ENCODE data around the gene AFM. TPM values are rescaled to one million over a fixed set of nuclear protein-coding genes. Genes with fewer than 3 reads are reported as not detected.

AFM gene
- polyA plus RNA-seq, 2 of the 4 experiments (the other 2 are of a cell fraction), result not detected

DNA sequence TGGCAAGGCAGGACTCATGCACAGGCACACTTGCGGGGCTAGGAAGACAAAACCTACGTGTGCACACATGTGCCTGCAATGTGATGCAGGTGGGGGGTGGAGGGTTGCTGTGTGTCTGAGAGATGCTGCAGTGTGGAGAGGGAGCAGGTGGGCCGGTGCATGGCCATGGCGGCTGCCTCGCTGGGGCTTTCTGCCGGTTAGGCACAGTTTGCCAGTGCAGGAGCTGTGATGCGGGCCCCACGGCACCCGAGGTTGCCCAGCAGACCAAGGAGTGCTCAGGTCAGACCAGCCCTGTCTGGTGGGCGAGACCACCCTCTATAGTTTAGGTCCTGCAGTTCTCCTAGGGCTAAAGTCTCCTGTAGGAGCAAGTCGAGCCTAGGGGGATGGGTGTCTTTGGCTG, 4.4 kb upstream of the AFM start:
- no peak overlapping the region for H3K4me3 ChIP-seq
- no peak for ATAC-seq
- WGBS (ENCODE audit: missing lambda C conversion rate), result 31% methylated on average over 3 of the region's 11 CpGs
- H3K9me3 ChIP-seq, result peaks cover 16% of the 10 kb centered on the region; the same call in 2 of the 3 replicates
- no peak overlapping the region for H3K27ac ChIP-seq
- ChIA-PET POLR2A (no interaction called here), CTCF (no interaction called here)
- FAIRE-seq, result no peak
- TF ChIP-seq ZNF302 (CRISPR knock-in tag; IDR thresholded peaks at IDR 0.05) (no peak), TP53 (CRISPR knock-in tag; IDR thresholded peaks at IDR 0.05) (no peak), MAZ (IDR thresholded peaks at IDR 0.05; ENCODE audit: borderline replicate concordance, low read depth, low read length) (no peak), HOXB13 (CRISPR knock-in tag; IDR thresholded peaks at IDR 0.05; ENCODE audit: low read depth) (no peak), KDM5A (IDR thresholded peaks at IDR 0.05) (no peak), NR3C1 (IDR thresholded peaks at IDR 0.05) (no peak), JUN (IDR thresholded peaks at IDR 0.05) (no peak)
- TF ChIP-seq, protein P1, sequence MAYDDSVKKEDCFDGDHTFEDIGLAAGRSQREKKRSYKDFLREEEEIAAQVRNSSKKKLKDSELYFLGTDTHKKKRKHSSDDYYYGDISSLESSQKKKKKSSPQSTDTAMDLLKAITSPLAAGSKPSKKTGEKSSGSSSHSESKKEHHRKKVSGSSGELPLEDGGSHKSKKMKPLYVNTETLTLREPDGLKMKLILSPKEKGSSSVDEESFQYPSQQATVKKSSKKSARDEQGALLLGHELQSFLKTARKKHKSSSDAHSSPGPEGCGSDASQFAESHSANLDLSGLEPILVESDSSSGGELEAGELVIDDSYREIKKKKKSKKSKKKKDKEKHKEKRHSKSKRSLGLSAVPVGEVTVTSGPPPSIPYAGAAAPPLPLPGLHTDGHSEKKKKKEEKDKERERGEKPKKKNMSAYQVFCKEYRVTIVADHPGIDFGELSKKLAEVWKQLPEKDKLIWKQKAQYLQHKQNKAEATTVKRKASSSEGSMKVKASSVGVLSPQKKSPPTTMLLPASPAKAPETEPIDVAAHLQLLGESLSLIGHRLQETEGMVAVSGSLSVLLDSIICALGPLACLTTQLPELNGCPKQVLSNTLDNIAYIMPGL (CRISPR knock-in tag; IDR thresholded peaks at IDR 0.05; ENCODE audit: borderline replicate concordance), result no peak
- no peak overlapping the region for H3K4me2 ChIP-seq
- H3K4me1 ChIP-seq, result no peaks in the 10 kb centered on the region
- no peak for DNase-seq (ENCODE audit: low read depth in 1 of 2, low spot score in 1 of 2)

GRCh38 chr4:73479323-73479722, 2.2 kb upstream of the AFM start:
- 18% methylated on average over 1 of the region's 1 CpG for WGBS (ENCODE audit: missing lambda C conversion rate)
- FAIRE-seq, result no peak
- H3K9me3 ChIP-seq, result 0 out of 3 replicates have a peak, but pooled peaks cover 5% of the 10 kb centered on the region
- no peak overlapping the region for H3K4me2 ChIP-seq
- no peak overlapping the region for H3K27ac ChIP-seq
- no peak for ATAC-seq
- no peak overlapping the region for H3K4me3 ChIP-seq
- no peaks in the 10 kb centered on the region for H3K4me1 ChIP-seq
- no peak for DNase-seq (ENCODE audit: low read depth in 1 of 2, low spot score in 1 of 2)
- ChIA-PET POLR2A (no interaction called here), CTCF (no interaction called here)
- TF ChIP-seq RFX5 (IDR thresholded peaks at IDR 0.05), result no peak
- TF ChIP-seq ESRRA (IDR thresholded peaks at IDR 0.05; ENCODE audit: borderline replicate concordance, low read length), result no peak
- TF ChIP-seq CHD4 (IDR thresholded peaks at IDR 0.05; ENCODE audit: borderline replicate concordance), result no peak
- no peak for TF ChIP-seq NPAS2 (CRISPR knock-in tag; IDR thresholded peaks at IDR 0.05; ENCODE audit: borderline replicate concordance)
- TF ChIP-seq ZC3H11A (IDR thresholded peaks at IDR 0.05), result no peak
- TF ChIP-seq MYC (IDR thresholded peaks at IDR 0.05; ENCODE audit: borderline replicate concordance, low read length), result no peak
- TF ChIP-seq TFCP2L1 (CRISPR knock-in tag; IDR thresholded peaks at IDR 0.05), result no peak
- TF ChIP-seq HDAC2 (IDR thresholded peaks at IDR 0.05), result no peak
- TF ChIP-seq RCOR1 (IDR thresholded peaks at IDR 0.05; ENCODE audit: low read depth, low read length), result no peak
- no peak for TF ChIP-seq CBX2 (IDR thresholded peaks at IDR 0.05; ENCODE audit: borderline replicate concordance, low read depth)
- TF ChIP-seq FOSB (CRISPR knock-in tag; IDR thresholded peaks at IDR 0.05), result no peak
- no peak for TF ChIP-seq SREBF2 (IDR thresholded peaks at IDR 0.05)
- no peak for TF ChIP-seq JUNB (IDR thresholded peaks at IDR 0.05)
- TF ChIP-seq, protein P1 (CRISPR knock-in tag; IDR thresholded peaks at IDR 0.05; ENCODE audit: borderline replicate concordance), result no peak

DNA sequence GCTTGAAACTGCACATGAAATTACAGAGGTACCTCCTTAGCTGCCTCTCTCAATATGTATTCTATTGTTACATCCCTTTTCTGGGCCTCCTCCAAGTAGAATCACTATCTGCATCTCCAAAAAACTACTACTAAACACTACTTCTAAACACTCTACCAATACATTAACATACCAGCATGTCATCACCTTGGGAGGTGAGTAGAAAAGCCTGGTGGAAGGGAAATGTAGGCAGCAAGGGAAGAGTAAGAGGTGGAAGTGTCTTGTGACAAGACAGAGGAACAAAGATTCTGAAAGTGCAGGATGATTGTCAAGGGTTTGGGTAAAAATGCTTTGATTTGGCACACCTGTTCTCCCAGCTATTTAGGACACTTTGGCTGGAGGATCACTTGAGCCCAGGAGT, 3.5 kb downstream of the AFM start:
- no peak for ATAC-seq
- ChIA-PET CTCF (no interaction called here), POLR2A (no interaction called here)
- Histone ChIP-seq H3K4me3 (no peak overlapping the region), H3K9me3 (no peaks in the 10 kb centered on the region), H3K27ac (no peak overlapping the region), H3K4me2 (no peak overlapping the region), H3K4me1 (no peaks in the 10 kb centered on the region)
- DNase-seq (ENCODE audit: low read depth in 1 of 2, low spot score in 1 of 2), result no peak
- FAIRE-seq, result no peak
- TF ChIP-seq HEYL (CRISPR knock-in tag; IDR thresholded peaks at IDR 0.05) (no peak), PHF8 (IDR thresholded peaks at IDR 0.05; ENCODE audit: borderline replicate concordance, low read depth) (no peak), POLR2A (IDR thresholded peaks at IDR 0.05; ENCODE audit: low read length) (no peak), CHD4 (IDR thresholded peaks at IDR 0.05; ENCODE audit: borderline replicate concordance) (no peak), GATA3 (IDR thresholded peaks at IDR 0.05; ENCODE audit: borderline replicate concordance) (no peak), EHMT2 (IDR thresholded peaks at IDR 0.05; ENCODE audit: low read depth) (no peak), MAFK (IDR thresholded peaks at IDR 0.05; ENCODE audit: partially characterized antibody) (no peak), CBX8 (IDR thresholded peaks at IDR 0.05) (no peak), RNF2 (IDR thresholded peaks at IDR 0.05; ENCODE audit: borderline replicate concordance, low read depth) (no peak), JUN (IDR thresholded peaks at IDR 0.05) (no peak), NFE2L2 (conservative IDR thresholded peaks at IDR 0.05; ENCODE audit: low read length) (no peak), FOSB (CRISPR knock-in tag; IDR thresholded peaks at IDR 0.05) (no peak), BCL3 (IDR thresholded peaks at IDR 0.05) (no peak), MAZ (IDR thresholded peaks at IDR 0.05; ENCODE audit: borderline replicate concordance, low read depth, low read length) (no peak), EP300 (IDR thresholded peaks at IDR 0.05) (no peak), HOXB5 (CRISPR knock-in tag; IDR thresholded peaks at IDR 0.05) (no peak)

Data from A549 (cell line).